Measurements from ENCODE around the gene KRT81.
"Not testable (repeated sequence)": the region's sequence is repeated elsewhere in the genome, so short reads cannot be mapped to it uniquely, and the experiment has no call there.

Gene KRT81

GRCh38 chr12:52263761-52264434, 27.4 kb downstream of the KRT81 start:
- no peaks in the 10 kb centered on the region for H3K9me3 ChIP-seq (ENCODE audit: low read depth, low read length)

GRCh38 chr12:52262286-52262685, 29.0 kb downstream of the KRT81 start:
- DNase-seq (ENCODE audit: low read depth, low spot score): no peak
- H3K36me3 ChIP-seq (ENCODE audit: insufficient read depth, low read length): no peaks in the 10 kb centered on the region
- H3K9me3 ChIP-seq (ENCODE audit: low read depth, low read length): no peaks in the 10 kb centered on the region
- no peak overlapping the region for H3K27ac ChIP-seq
- no peak overlapping the region for H3K4me3 ChIP-seq
- TF ChIP-seq POLR2AphosphoS5 (IDR thresholded peaks at IDR 0.05; ENCODE audit: borderline replicate concordance, low read depth, low read length) (no peak), FOXP2 (optimal IDR thresholded peaks at IDR 0.05; ENCODE audit: control extremely low read depth, extremely low read length, insufficient read depth) (no peak), EZH2 (IDR thresholded peaks at IDR 0.05) (no peak)
- H3K9ac ChIP-seq (ENCODE audit: insufficient read length): no peak overlapping the region

More at GRCh38 chr12:52263761-52264434, 27.4 kb downstream of the KRT81 start:
- no peak overlapping the region for H3K4me3 ChIP-seq
- no peak for DNase-seq (ENCODE audit: low read depth, low spot score)
- TF ChIP-seq EZH2 (IDR thresholded peaks at IDR 0.05): no peak
- TF ChIP-seq FOXP2 (optimal IDR thresholded peaks at IDR 0.05; ENCODE audit: control extremely low read depth, extremely low read length, insufficient read depth): no peak
- no peak for TF ChIP-seq POLR2AphosphoS5 (IDR thresholded peaks at IDR 0.05; ENCODE audit: borderline replicate concordance, low read depth, low read length)
- no peak overlapping the region for H3K27ac ChIP-seq
- no peak overlapping the region for H3K9ac ChIP-seq (ENCODE audit: insufficient read length)
- H3K36me3 ChIP-seq (ENCODE audit: insufficient read depth, low read length): no peaks in the 10 kb centered on the region

- no peak for DNase-seq (ENCODE audit: low read depth, low spot score)
- H3K9me3 ChIP-seq (ENCODE audit: low read depth, low read length): no peaks in the 10 kb centered on the region
- H3K36me3 ChIP-seq (ENCODE audit: insufficient read depth, low read length): no peaks in the 10 kb centered on the region
- no peak overlapping the region for H3K4me3 ChIP-seq
- no peak overlapping the region for H3K27ac ChIP-seq
- H3K9ac ChIP-seq (ENCODE audit: insufficient read length): no peak overlapping the region
- TF ChIP-seq EZH2 (IDR thresholded peaks at IDR 0.05): no peak
- TF ChIP-seq POLR2AphosphoS5 (IDR thresholded peaks at IDR 0.05; ENCODE audit: borderline replicate concordance, low read depth, low read length): no peak
- TF ChIP-seq FOXP2 (optimal IDR thresholded peaks at IDR 0.05; ENCODE audit: control extremely low read depth, extremely low read length, insufficient read depth): no peak
Observed at GRCh38 chr12:52261208-52261484, 30.2 kb downstream of the KRT81 start.

- DNase-seq (ENCODE audit: low read depth, low spot score): no peak
- no peaks in the 10 kb centered on the region for H3K9me3 ChIP-seq (ENCODE audit: low read depth, low read length)
- no peak overlapping the region for H3K4me3 ChIP-seq
- H3K36me3 ChIP-seq (ENCODE audit: insufficient read depth, low read length): no peaks in the 10 kb centered on the region
- H3K27ac ChIP-seq: no peak overlapping the region
- TF ChIP-seq FOXP2 (optimal IDR thresholded peaks at IDR 0.05; ENCODE audit: control extremely low read depth, extremely low read length, insufficient read depth) (no peak), EZH2 (IDR thresholded peaks at IDR 0.05) (no peak), POLR2AphosphoS5 (IDR thresholded peaks at IDR 0.05; ENCODE audit: borderline replicate concordance, low read depth, low read length) (no peak)
- H3K9ac ChIP-seq (ENCODE audit: insufficient read length): no peak overlapping the region
Observed at GRCh38 chr12:52260361-52261207, 30.8 kb downstream of the KRT81 start.

GRCh38 chr12:52259657-52260243, 31.6 kb downstream of the KRT81 start:
- Histone ChIP-seq H3K9ac (ENCODE audit: insufficient read length) (no peak overlapping the region), H3K4me3 (no peak overlapping the region), H3K36me3 (ENCODE audit: insufficient read depth, low read length) (no peaks in the 10 kb centered on the region), H3K9me3 (ENCODE audit: low read depth, low read length) (no peaks in the 10 kb centered on the region), H3K27ac (no peak overlapping the region)
- TF ChIP-seq POLR2AphosphoS5 (IDR thresholded peaks at IDR 0.05; ENCODE audit: borderline replicate concordance, low read depth, low read length): no peak
- TF ChIP-seq FOXP2 (optimal IDR thresholded peaks at IDR 0.05; ENCODE audit: control extremely low read depth, extremely low read length, insufficient read depth): no peak
- no peak for DNase-seq (ENCODE audit: low read depth, low spot score)

GRCh38 chr12:52258335-52258901, 32.9 kb downstream of the KRT81 start:
- no peak for DNase-seq (ENCODE audit: low read depth, low spot score)
- TF ChIP-seq EZH2 (IDR thresholded peaks at IDR 0.05): no peak
- TF ChIP-seq POLR2AphosphoS5 (IDR thresholded peaks at IDR 0.05; ENCODE audit: borderline replicate concordance, low read depth, low read length): no peak
- no peak for TF ChIP-seq FOXP2 (optimal IDR thresholded peaks at IDR 0.05; ENCODE audit: control extremely low read depth, extremely low read length, insufficient read depth)
- no peak overlapping the region for H3K9ac ChIP-seq (ENCODE audit: insufficient read length)

GRCh38 chr12:52257922-52258321, 33.4 kb downstream of the KRT81 start:
- H3K9ac ChIP-seq (ENCODE audit: insufficient read length); H3K36me3 ChIP-seq (ENCODE audit: insufficient read depth, low read length); H3K9me3 ChIP-seq (ENCODE audit: low read depth, low read length); H3K27ac ChIP-seq; H3K4me3 ChIP-seq; DNase-seq (ENCODE audit: low read depth, low spot score): not testable (repeated sequence)

More at GRCh38 chr12:52258335-52258901, 32.9 kb downstream of the KRT81 start:
- Histone ChIP-seq H3K9me3 (ENCODE audit: low read depth, low read length) (no peaks in the 10 kb centered on the region), H3K36me3 (ENCODE audit: insufficient read depth, low read length) (no peaks in the 10 kb centered on the region), H3K27ac (no peak overlapping the region), H3K4me3 (no peak overlapping the region)

- Histone ChIP-seq H3K4me3 (no peak overlapping the region), H3K9ac (ENCODE audit: insufficient read length) (no peak overlapping the region), H3K27ac (no peak overlapping the region), H3K36me3 (ENCODE audit: insufficient read depth, low read length) (no peaks in the 10 kb centered on the region), H3K9me3 (ENCODE audit: low read depth, low read length) (no peaks in the 10 kb centered on the region)
- no peak for TF ChIP-seq POLR2AphosphoS5 (IDR thresholded peaks at IDR 0.05; ENCODE audit: borderline replicate concordance, low read depth, low read length)
- DNase-seq (ENCODE audit: low read depth, low spot score): no peak
Observed at GRCh38 chr12:52257074-52257551, 34.2 kb downstream of the KRT81 start.
